ENCODE data around the gene COX6A1.

Gene COX6A1

GRCh38 chr12:120429368-120429767 lies 8.5 kb upstream of the COX6A1 start:
- Histone ChIP-seq H2AFZ (ENCODE audit: low read depth, low read length) (no peak overlapping the region), H3K9ac (ENCODE audit: low read length) (no peak overlapping the region), H3K4me2 (ENCODE audit: low read length) (no peak overlapping the region), H3K4me3 (ENCODE audit: low read length) (no peak overlapping the region), H3K79me2 (ENCODE audit: low read length) (no peaks in the 10 kb centered on the region), H3K4me1 (ENCODE audit: low read length) (peaks cover 5% of the 10 kb centered on the region; the same call in 1 of the 2 replicates), H3K9me3 (ENCODE audit: insufficient read depth, low read length) (no peaks in the 10 kb centered on the region), H3K27me3 (ENCODE audit: low read depth, low read length) (0 out of 2 replicates have a peak, but pooled peaks cover 4% of the 10 kb centered on the region), H4K20me1 (ENCODE audit: insufficient read depth, low read length) (no peaks in the 10 kb centered on the region), H3K27ac (ENCODE audit: low read length) (no peak overlapping the region), H3K36me3 (replicated peaks; ENCODE audit: low read depth, low read length) (no peaks in the 10 kb centered on the region)
- no peak for TF ChIP-seq EZH2phosphoT487 (IDR thresholded peaks at IDR 0.05; ENCODE audit: low read depth)
- no peak for TF ChIP-seq CTCF (IDR thresholded peaks at IDR 0.05; ENCODE audit: low read depth, low read length)

- no peak overlapping the region for H3K4me3 ChIP-seq (ENCODE audit: low read length)
- no peak for TF ChIP-seq EZH2phosphoT487 (IDR thresholded peaks at IDR 0.05; ENCODE audit: low read depth)
- TF ChIP-seq CTCF (IDR thresholded peaks at IDR 0.05; ENCODE audit: low read depth, low read length): no peak
- peak overlapping the region; percentile 98 for H2AFZ ChIP-seq (ENCODE audit: low read depth, low read length)
- no peak overlapping the region for H3K9ac ChIP-seq (ENCODE audit: low read length)
- peaks cover 8% of the 10 kb centered on the region; the same call in 1 of the 2 replicates for H3K4me1 ChIP-seq (ENCODE audit: low read length)
- no peak overlapping the region for H3K4me2 ChIP-seq (ENCODE audit: low read length)
- H3K36me3 ChIP-seq (replicated peaks; ENCODE audit: low read depth, low read length): no peaks in the 10 kb centered on the region
- H3K27ac ChIP-seq (ENCODE audit: low read length): no peak overlapping the region
- no peaks in the 10 kb centered on the region for H3K9me3 ChIP-seq (ENCODE audit: insufficient read depth, low read length)
- peaks cover 4% of the 10 kb centered on the region; the same call in 1 of the 2 replicates for H3K79me2 ChIP-seq (ENCODE audit: low read length)
- no peaks in the 10 kb centered on the region for H4K20me1 ChIP-seq (ENCODE audit: insufficient read depth, low read length)
- 0 out of 2 replicates have a peak, but pooled peaks cover 4% of the 10 kb centered on the region for H3K27me3 ChIP-seq (ENCODE audit: low read depth, low read length)
Measured at GRCh38 chr12:120432772-120433525, 5.0 kb upstream of the COX6A1 start.

GRCh38 chr12:120438495-120439198 lies 734 bp downstream of the COX6A1 start:
- H3K4me1 ChIP-seq (ENCODE audit: low read length): peaks cover 15% of the 10 kb centered on the region
- peaks cover 5% of the 10 kb centered on the region; the same call in 1 of the 2 replicates for H4K20me1 ChIP-seq (ENCODE audit: insufficient read depth, low read length)
- H3K9me3 ChIP-seq (ENCODE audit: insufficient read depth, low read length): no peaks in the 10 kb centered on the region
- H3K9ac ChIP-seq (ENCODE audit: low read length): peak overlapping the region; percentile 72
- no peak overlapping the region for H2AFZ ChIP-seq (ENCODE audit: low read depth, low read length)
- peaks cover 9% of the 10 kb centered on the region for H3K36me3 ChIP-seq (replicated peaks; ENCODE audit: low read depth, low read length)
- no peak for TF ChIP-seq CTCF (IDR thresholded peaks at IDR 0.05; ENCODE audit: low read depth, low read length)
- no peak for TF ChIP-seq EZH2phosphoT487 (IDR thresholded peaks at IDR 0.05; ENCODE audit: low read depth)
- H3K27me3 ChIP-seq (ENCODE audit: low read depth, low read length): no peaks in the 10 kb centered on the region
- H3K79me2 ChIP-seq (ENCODE audit: low read length): peaks cover 50% of the 10 kb centered on the region
- H3K4me2 ChIP-seq (ENCODE audit: low read length): peak overlapping the region; percentile 91
- peak overlapping the region; percentile 42 for H3K27ac ChIP-seq (ENCODE audit: low read length)
- peak overlapping the region; percentile 97 for H3K4me3 ChIP-seq (ENCODE audit: low read length)

- Histone ChIP-seq H3K27ac (ENCODE audit: low read length) (no peak overlapping the region), H3K4me1 (ENCODE audit: low read length) (peaks cover 17% of the 10 kb centered on the region), H3K9ac (ENCODE audit: low read length) (0 out of 2 replicates have a peak overlapping the region, but pooled peaks have one; percentile 17), H3K79me2 (ENCODE audit: low read length) (peaks cover 61% of the 10 kb centered on the region), H3K4me2 (ENCODE audit: low read length) (peak overlapping the region; percentile 91), H2AFZ (ENCODE audit: low read depth, low read length) (no peak overlapping the region), H3K9me3 (ENCODE audit: insufficient read depth, low read length) (no peaks in the 10 kb centered on the region), H3K4me3 (ENCODE audit: low read length) (peak overlapping the region; percentile 56), H3K27me3 (ENCODE audit: low read depth, low read length) (no peaks in the 10 kb centered on the region), H4K20me1 (ENCODE audit: insufficient read depth, low read length) (peaks cover 5% of the 10 kb centered on the region; the same call in 1 of the 2 replicates), H3K36me3 (replicated peaks; ENCODE audit: low read depth, low read length) (peaks cover 17% of the 10 kb centered on the region)
- no peak for TF ChIP-seq EZH2phosphoT487 (IDR thresholded peaks at IDR 0.05; ENCODE audit: low read depth)
- TF ChIP-seq CTCF (IDR thresholded peaks at IDR 0.05; ENCODE audit: low read depth, low read length): peak; percentile 74
Measured at GRCh38 chr12:120439646-120440247, 1.8 kb downstream of the COX6A1 start.

All from OCI-LY3 (cell line).